OCI-LY7 (cell line): ENCODE data around the gene CBS. TPM values are rescaled to one million over a fixed set of nuclear protein-coding genes. Genes with fewer than 3 reads are reported as not detected.
"Not testable (repeated sequence)": the region's sequence is repeated elsewhere in the genome, so short reads cannot be mapped to it uniquely, and the experiment has no call there.

Source experiments
- BruUV-seq: library from RNA; stranded (reverse); fragments of 400-500 nt; replicated peaks from 2 replicates; lab custom pipeline; 2021; lab: Mats Ljungman, UMichigan
- CTCF ChIA-PET: fragments of 300-600 bp; sonication (Branson Sonifier 250); formaldehyde crosslinking; loops from one replicate; lab custom pipeline; 2022; ENCODE audit warnings: antibody characterized with exemption; ENCODE audit not compliant: unreplicated experiment; lab: Charles Lee
- POLR2A ChIA-PET: fragments of 300-600 bp; sonication (Branson Sonifier 250); formaldehyde crosslinking; loops from one replicate; lab custom pipeline; 2022; ENCODE audit warnings: antibody characterized with exemption; lab: Charles Lee
- DNase-seq: peaks from one replicate; pipeline ENCODE4 v3.0.0-alpha.2; 2015; ENCODE audit warnings: low spot score
- H2AFZ ChIP-seq: fragments of 200-600 bp; sonication (generic), shearing (Covaris generic); 2 replicates; pipeline ENCODE4 v1.6.1; 2014; ENCODE audit warnings: mild to moderate bottlenecking, antibody characterized with exemption, low read length, moderate library complexity
- H3K27ac ChIP-seq: fragments of 200-600 bp; sonication (generic); 2 replicates; pipeline ENCODE4 v1.5.1; 2014; ENCODE audit warnings: mixed run types, low read depth, mild to moderate bottlenecking, moderate library complexity, low read length, inconsistent platforms; ENCODE audit not compliant: poor library complexity, severe bottlenecking
- H3K36me3 ChIP-seq: fragments of 200-600 bp; sonication (generic); 2 replicates; pipeline ENCODE4 v1.6.1; 2014; ENCODE audit warnings: mild to moderate bottlenecking, antibody characterized with exemption, low read length, moderate library complexity, mixed read lengths; ENCODE audit not compliant: insufficient read depth
- H3K4me1 ChIP-seq: fragments of 200-600 bp; sonication (generic); 2 replicates; pipeline ENCODE4 v1.5.1; 2014; ENCODE audit warnings: mild to moderate bottlenecking, low read length; ENCODE audit not compliant: insufficient read depth, poor library complexity, severe bottlenecking
- H3K4me2 ChIP-seq: fragments of 200-600 bp; sonication (generic); 2 replicates; pipeline ENCODE4 v1.6.1; 2014; ENCODE audit warnings: mild to moderate bottlenecking, low read length
- H3K4me3 ChIP-seq: fragments of 200-600 bp; sonication (generic); 2 replicates; pipeline ENCODE4 v1.5.1; 2014; ENCODE audit warnings: mild to moderate bottlenecking, low read depth, low read length; ENCODE audit not compliant: poor library complexity, severe bottlenecking
- H3K79me2 ChIP-seq: fragments of 200-600 bp; sonication (generic); 2 replicates; pipeline ENCODE4 v1.6.1; 2016; ENCODE audit warnings: low read depth, mild to moderate bottlenecking, low read length, moderate library complexity, mixed read lengths; ENCODE audit not compliant: insufficient read depth
- H3K9me2 ChIP-seq: fragments of 200-600 bp; sonication (generic); 2 replicates; pipeline ENCODE4 v1.6.1; 2016; ENCODE audit warnings: mild to moderate bottlenecking, low read length, mixed read lengths; ENCODE audit not compliant: insufficient read depth
- H3K9me3 ChIP-seq: fragments of 200-600 bp; sonication (generic); 2 replicates; pipeline ENCODE4 v1.6.1; 2014; ENCODE audit warnings: mild to moderate bottlenecking, mixed run types, low read length, mixed read lengths
- H4K20me1 ChIP-seq: fragments of 200-600 bp; sonication (generic); 2 replicates; pipeline ENCODE4 v1.6.1; 2014; ENCODE audit warnings: mild to moderate bottlenecking, antibody characterized with exemption, low read length, moderate library complexity, mixed read lengths; ENCODE audit not compliant: insufficient read depth
- intact Hi-C: fragments of 100-400 bp; cut with micrococcal nuclease; formaldehyde crosslinking; loops from one replicate; pipeline ENCODE4 v1.10.0; 2022; ENCODE audit not compliant: unreplicated experiment
- total RNA-seq, 2 experiments: library from RNA; depleted of rRNA in 1 of 2; stranded (reverse); fragments of >200 nt in 1 of 2; shearing (Covaris generic) in 1 of 2; gene quantifications; 2 replicates each; pipeline ENCODE4 v1.2.3, GENCODE V29; 2014 to 2022

The CBS gene
- total RNA-seq, 2 experiments from 2014 or later, result 263 to 436 TPM

DNA sequence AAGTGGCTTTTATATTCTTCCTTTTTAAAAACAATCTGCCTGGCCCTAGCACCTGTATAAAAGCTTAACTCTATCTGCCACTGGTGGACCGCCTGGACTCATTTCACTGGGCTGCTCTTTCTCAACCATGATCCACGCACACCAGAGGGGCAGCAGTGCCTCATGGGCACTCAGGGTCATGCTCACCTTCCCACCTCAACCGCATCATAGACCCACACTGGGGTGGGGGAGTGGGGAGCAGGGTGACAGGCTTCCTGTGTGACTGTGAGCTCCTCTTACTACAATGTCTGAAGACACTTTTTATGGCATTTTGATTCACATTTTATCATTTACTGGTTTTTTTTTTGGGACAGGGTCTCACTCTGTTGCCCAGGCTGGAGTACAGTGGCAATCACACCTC, 15.3 kb upstream of the CBS start:
- CTCF ChIA-PET, H3K79me2 ChIP-seq, H4K20me1 ChIP-seq, intact Hi-C loops, POLR2A ChIA-PET, H3K36me3 ChIP-seq, BruUV-seq, H2AFZ ChIP-seq, H3K4me2 ChIP-seq, H3K27ac ChIP-seq, DNase-seq, H3K4me3 ChIP-seq, H3K9me3 ChIP-seq, H3K9me2 ChIP-seq: not testable (repeated sequence)
- H3K4me1 ChIP-seq, result peaks cover 11% of the 10 kb centered on the region

GRCh38 chr21:43089463-43089862, 13.8 kb upstream of the CBS start:
- H3K36me3 ChIP-seq, CTCF ChIA-PET, H2AFZ ChIP-seq, BruUV-seq, H3K4me3 ChIP-seq, H3K9me3 ChIP-seq, DNase-seq, intact Hi-C loops, H4K20me1 ChIP-seq, H3K4me2 ChIP-seq, H3K9me2 ChIP-seq, H3K27ac ChIP-seq, POLR2A ChIA-PET, H3K79me2 ChIP-seq: not testable (repeated sequence)
- H3K4me1 ChIP-seq, result peaks cover 11% of the 10 kb centered on the region

- H3K9me3 ChIP-seq, H2AFZ ChIP-seq, H3K79me2 ChIP-seq, H3K27ac ChIP-seq, H3K36me3 ChIP-seq, CTCF ChIA-PET, intact Hi-C loops, POLR2A ChIA-PET, H4K20me1 ChIP-seq, H3K4me3 ChIP-seq, DNase-seq, BruUV-seq, H3K9me2 ChIP-seq, H3K4me2 ChIP-seq, H3K4me1 ChIP-seq: not testable (repeated sequence)
Observed at GRCh38 chr21:43082587-43083300, 7.1 kb upstream of the CBS start.

DNA sequence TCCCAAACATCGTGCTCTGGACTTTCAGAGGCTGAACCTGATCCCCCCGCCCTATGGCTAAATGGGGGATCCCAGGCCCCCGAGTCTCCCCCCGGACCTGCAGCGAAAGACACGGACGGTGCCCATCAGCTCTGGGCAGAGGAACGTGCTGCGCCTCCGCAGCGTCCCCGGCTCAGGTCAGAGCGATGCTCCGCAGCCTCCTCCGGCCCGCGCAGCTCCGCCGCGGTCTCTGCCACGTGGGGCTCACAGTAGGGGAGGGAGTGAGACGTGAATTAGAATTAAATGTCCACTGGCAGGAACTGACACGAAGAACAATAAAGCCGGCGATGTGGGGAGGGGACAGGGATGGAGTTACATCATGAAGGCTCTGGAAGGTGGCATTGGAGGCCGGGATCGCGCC, 1.0 kb upstream of the CBS start:
- H2AFZ ChIP-seq, H3K9me3 ChIP-seq, POLR2A ChIA-PET, intact Hi-C loops, H3K4me3 ChIP-seq, H4K20me1 ChIP-seq, CTCF ChIA-PET, H3K4me2 ChIP-seq, H3K4me1 ChIP-seq, H3K9me2 ChIP-seq, H3K27ac ChIP-seq, DNase-seq, H3K79me2 ChIP-seq, BruUV-seq, H3K36me3 ChIP-seq: not testable (repeated sequence)

- H3K9me2 ChIP-seq, DNase-seq, CTCF ChIA-PET, H2AFZ ChIP-seq, H3K4me1 ChIP-seq, H3K79me2 ChIP-seq, H4K20me1 ChIP-seq, intact Hi-C loops, H3K4me2 ChIP-seq, H3K27ac ChIP-seq, BruUV-seq, H3K4me3 ChIP-seq, POLR2A ChIA-PET, H3K9me3 ChIP-seq, H3K36me3 ChIP-seq: not testable (repeated sequence)
Observed at GRCh38 chr21:43076023-43076637, 495 bp upstream of the CBS start.

DNA sequence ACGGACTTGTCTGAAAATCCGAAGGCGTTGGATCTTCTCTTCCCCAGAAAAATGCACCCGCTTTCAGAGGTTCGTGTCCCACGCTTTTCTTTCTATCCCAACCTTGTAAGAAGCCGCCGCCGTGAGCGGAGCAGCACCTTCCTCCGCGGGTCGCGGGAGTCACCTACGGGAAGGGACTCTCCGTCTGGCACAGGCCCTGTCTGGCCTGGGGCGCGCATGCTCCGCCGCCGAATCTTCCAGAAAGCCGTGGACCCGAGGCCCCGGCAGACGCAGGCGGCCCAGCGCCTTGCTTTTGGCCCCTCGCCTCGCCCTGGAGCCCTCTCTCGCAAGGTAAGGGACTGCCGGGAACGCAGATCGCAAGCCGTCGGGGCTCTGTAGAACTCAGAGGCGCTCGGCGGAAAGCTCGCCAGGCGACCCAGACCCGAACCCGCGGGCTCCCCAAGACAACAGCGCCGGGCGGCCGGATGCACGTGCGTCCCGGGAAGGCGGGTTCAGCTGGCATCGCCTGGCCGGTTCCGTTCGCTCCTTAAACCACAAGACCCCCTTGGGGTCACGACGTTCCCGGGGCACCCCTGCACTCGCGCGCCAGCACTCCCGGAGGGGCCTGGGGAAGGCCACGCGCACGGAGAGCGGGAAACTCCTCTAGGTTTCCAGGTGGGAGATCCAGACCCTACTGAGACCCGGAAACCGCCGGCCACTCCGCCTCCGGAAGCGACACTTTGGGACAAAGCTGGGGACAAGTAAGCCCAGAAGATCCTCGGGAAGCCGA, 1.1 kb downstream of the CBS start:
- DNase-seq, H3K9me2 ChIP-seq, H3K4me2 ChIP-seq, H3K4me1 ChIP-seq, H3K27ac ChIP-seq, H2AFZ ChIP-seq, H3K36me3 ChIP-seq, CTCF ChIA-PET, H3K4me3 ChIP-seq, POLR2A ChIA-PET, intact Hi-C loops, H3K9me3 ChIP-seq, BruUV-seq, H3K79me2 ChIP-seq, H4K20me1 ChIP-seq: not testable (repeated sequence)
